ENCODE data around the gene MAGED1.

- TF ChIP-seq EZH2 (optimal IDR thresholded peaks at IDR 0.05; ENCODE audit: low read depth, low read length): no peak
- no peak for TF ChIP-seq CTCF (IDR thresholded peaks at IDR 0.05; ENCODE audit: low read length)
- TF ChIP-seq EZH2phosphoT487 (IDR thresholded peaks at IDR 0.05; ENCODE audit: low read length): no peak
These were observed 12.3 kb downstream of the MAGED1 start for GRCh38 chrX:51905711-51906110.

Measured in MM.1S (cell line).